HepG2 (cell line): ENCODE results near the gene CLEC19A. TPM values are rescaled to one million over a fixed set of nuclear protein-coding genes. Genes with fewer than 3 reads are reported as not detected.
A peak's percentile ranks its signal among the peaks of the same experiment; 100 is the strongest.
"Not testable (repeated sequence)": the region's sequence is repeated elsewhere in the genome, so short reads cannot be mapped to it uniquely, and the experiment has no call there.

Source experiments
- ATAC-seq: fragments of 200-7000 bp; cut with Tn5 transposase; 3 replicates; pipeline ENCODE4 v1.9.1; 2020; ENCODE audit warnings: mild to moderate bottlenecking, moderate library complexity
- BruUV-seq: library from RNA; stranded (reverse); fragments of 400-500 nt; replicated peaks from 2 replicates; lab custom pipeline; 2021; lab: Mats Ljungman, UMichigan
- CTCF ChIA-PET: fragments of 300-600 bp; formaldehyde crosslinking; extraction: SDS; loops from one replicate; lab custom pipeline; 2021; ENCODE audit warnings: low total read pairs, inconsistent platforms, low intra/inter-chr PET ratio; lab: Yijun Ruan, JAX
- POLR2A ChIA-PET: fragments of 350-600 bp; sonication (Branson Sonifier 250); formaldehyde crosslinking; loops from one replicate; lab custom pipeline; 2020; ENCODE audit warnings: antibody characterized with exemption, inconsistent platforms; lab: Yijun Ruan, JAX
- DNase-seq: peaks from one replicate; pipeline ENCODE4 v3.0.0-alpha.2; 2015; ENCODE audit warnings: low spot score
- FAIRE-seq: peaks from 3 replicates; lab custom pipeline; 2011; peaks lifted over from hg19 to GRCh38; lab: Jason Lieb, UNC
- H2AFZ ChIP-seq: one replicate; pipeline ENCODE4 v1.6.1; 2011; ENCODE audit warnings: low read length, inconsistent platforms
- H3K27ac ChIP-seq: fragments of 300-600 bp; 3 replicates; pipeline ENCODE4 v1.8.0; 2011; ENCODE audit warnings: mixed run types, mild to moderate bottlenecking, mixed read lengths, low read length, inconsistent platforms; ENCODE audit not compliant: insufficient read depth; ENCODE audit errors: extremely low read length
- H3K27me3 ChIP-seq, 2 experiments: fragments of 200-600 bp in 1 of 2; 2 replicates in 1 of 2; 3 replicates in 1 of 2; pipeline versions ENCODE4 v1.6.0 to v1.8.0; 2011; ENCODE audit warnings: low read length in 2 of 2, mild to moderate bottlenecking in 2 of 2, moderate library complexity in 2 of 2, inconsistent platforms in 1 of 2; ENCODE audit not compliant: insufficient read depth in 2 of 2, control insufficient read depth in 1 of 2
- H3K36me3 ChIP-seq, 2 experiments: fragments of 200-600 bp in 1 of 2; replicated peaks in 1 of 2; 2 replicates in 1 of 2; 3 replicates in 1 of 2; pipeline versions ENCODE4 v1.5.1 to v1.8.0; 2011; ENCODE audit warnings: low read length in 2 of 2, inconsistent platforms in 1 of 2; ENCODE audit not compliant: insufficient read depth in 2 of 2, control insufficient read depth in 1 of 2
- H3K4me1 ChIP-seq: 2 replicates; pipeline ENCODE4 v1.5.1; 2012; ENCODE audit warnings: low read length, inconsistent platforms; ENCODE audit not compliant: insufficient read depth
- H3K4me2 ChIP-seq: 2 replicates; pipeline ENCODE4 v1.6.0; 2011; ENCODE audit warnings: low read depth, low read length, inconsistent platforms
- H3K4me3 ChIP-seq, 3 experiments: fragments of 200-600 bp in 1 of 3; sonication (generic), shearing (Covaris generic) in 1 of 3; replicated peaks in 1 of 3; 2 replicates each; pipeline ENCODE4 v1.5.1; 2011 to 2016; ENCODE audit warnings: low read length in 3 of 3, inconsistent platforms in 2 of 3, low read depth in 2 of 3, mild to moderate bottlenecking in 2 of 3, control low read depth in 1 of 3, mixed read lengths in 1 of 3; ENCODE audit not compliant: insufficient read depth in 1 of 3
- H3K79me2 ChIP-seq: one replicate; pipeline ENCODE4 v1.6.1; 2011; ENCODE audit warnings: low read length, inconsistent platforms; ENCODE audit not compliant: insufficient read depth
- H3K9ac ChIP-seq: 2 replicates; pipeline ENCODE4 v1.6.0; 2011; ENCODE audit warnings: mild to moderate bottlenecking, low read depth, low read length, inconsistent platforms; ENCODE audit not compliant: insufficient read depth
- H3K9me3 ChIP-seq: 2 replicates; pipeline ENCODE4 v1.5.1; 2012; ENCODE audit warnings: mild to moderate bottlenecking, low read length
- H4K20me1 ChIP-seq: 2 replicates; pipeline ENCODE4 v1.6.0; 2011; ENCODE audit warnings: inconsistent platforms, mild to moderate bottlenecking, low read length, moderate library complexity; ENCODE audit not compliant: insufficient read depth
- CBX1 ChIP-seq: IDR thresholded peaks from one replicate; pipeline ENCODE4 v1.6.1; 2016; ENCODE audit warnings: antibody characterized with exemption, low read depth
- DNMT3B ChIP-seq: conservative IDR thresholded peaks from 2 replicates; pipeline ENCODE4 v1.6.1; 2016; ENCODE audit warnings: missing biosample characterization, control low read depth
- ELF4 ChIP-seq: sonication (generic); formaldehyde crosslinking; IDR thresholded peaks from 2 replicates; pipeline ENCODE4 v1.5.0; 2020; ENCODE audit warnings: missing genetic modification reagents, mild to moderate bottlenecking, moderate library complexity, borderline replicate concordance
- FOXP1 ChIP-seq, 2 experiments: fragments of 450-650 bp in 1 of 2; IDR thresholded peaks; 2 replicates each; pipeline ENCODE4 v1.6.1; 2017 to 2018; ENCODE audit warnings: antibody characterized with exemption in 1 of 2
- MIER3 ChIP-seq: IDR thresholded peaks from 2 replicates; pipeline ENCODE4 v1.6.1; 2016; ENCODE audit warnings: missing compliant biosample characterization, borderline replicate concordance
- NCOA1 ChIP-seq: sonication (generic); formaldehyde crosslinking; IDR thresholded peaks from 2 replicates; pipeline ENCODE4 v1.9.0; 2021; ENCODE audit warnings: missing genetic modification reagents
- POLR2G ChIP-seq: fragments of 200-400 bp; formaldehyde crosslinking; IDR thresholded peaks from 2 replicates; pipeline ENCODE4 v1.6.1; 2018; ENCODE audit warnings: mild to moderate bottlenecking, low read depth, low read length, moderate library complexity
- ZNF773 ChIP-seq: sonication (generic); formaldehyde crosslinking; IDR thresholded peaks from 2 replicates; pipeline ENCODE4 v1.4.0; 2020; ENCODE audit warnings: missing genetic modification reagents, borderline replicate concordance
- WGBS: methylation state at CpG from one replicate; pipeline ENCODE4 v1.1.6; 2017; ENCODE audit warnings: low lambda C conversion rate; 5-methylcytosine and 5-hydroxymethylcytosine counted together
- in situ Hi-C: cut with HindIII; loops from 2 replicates; pipeline ENCODE4 v1.10.0; 2017; ENCODE audit warnings: low pct_unique_long_range_greater_than_20kb; ENCODE audit not compliant: extremely low pct_ligation_motif_present
- intact Hi-C: fragments of 100-400 bp; cut with micrococcal nuclease; formaldehyde crosslinking; loops from one replicate; pipeline ENCODE4 v1.10.0; 2022; ENCODE audit not compliant: unreplicated experiment
- polyA plus RNA-seq, 8 experiments: library from polyadenylated mRNA; depleted of rRNA in 3 of 8; stranded (reverse) in 7 of 8; unstranded in 1 of 8; fragments of >200 nt; fragmentation: Illumina TruSeq in 4 of 8; extraction: Trizol in 4 of 8; gene quantifications; 2 replicates each; pipeline versions ENCODE4 v1.2.1 to v1.2.3, GENCODE V29; 2011 to 2016; ENCODE audit warnings: low read depth in 4 of 8, missing spikeins in 1 of 8, mixed read lengths in 1 of 8; ENCODE audit not compliant: insufficient read depth in 1 of 8
- total RNA-seq, 5 experiments: library from RNA; depleted of rRNA; stranded (reverse); fragments of >200 nt; fragmentation: Illumina TruSeq; extraction: Trizol; gene quantifications; 2 replicates each; pipeline ENCODE4 v1.2.3, GENCODE V29; 2016; ENCODE audit warnings: low read depth in 1 of 5
- TF ChIP-seq, protein P1 (sequence below): sonication (generic); formaldehyde crosslinking; IDR thresholded peaks from 2 replicates; pipeline ENCODE4 v1.8.0; 2022; ENCODE audit warnings: mild to moderate bottlenecking, missing genetic modification reagents, moderate library complexity
- TF ChIP-seq, protein P2 (sequence below), 2 experiments: fragments of 450-650 bp in 1 of 2; sonication (generic) in 1 of 2; formaldehyde crosslinking; IDR thresholded peaks; 2 replicates each; pipeline versions ENCODE4 v1.5.0 to v1.8.0; 2020 to 2022; ENCODE audit warnings: mild to moderate bottlenecking in 1 of 2, missing genetic modification reagents in 1 of 2

The CLEC19A gene
- total and polyA plus RNA-seq, 2 of the 13 experiments (the other 11 are each of a cell fraction or from before 2014, with no cell fraction given): not detected

DNA sequence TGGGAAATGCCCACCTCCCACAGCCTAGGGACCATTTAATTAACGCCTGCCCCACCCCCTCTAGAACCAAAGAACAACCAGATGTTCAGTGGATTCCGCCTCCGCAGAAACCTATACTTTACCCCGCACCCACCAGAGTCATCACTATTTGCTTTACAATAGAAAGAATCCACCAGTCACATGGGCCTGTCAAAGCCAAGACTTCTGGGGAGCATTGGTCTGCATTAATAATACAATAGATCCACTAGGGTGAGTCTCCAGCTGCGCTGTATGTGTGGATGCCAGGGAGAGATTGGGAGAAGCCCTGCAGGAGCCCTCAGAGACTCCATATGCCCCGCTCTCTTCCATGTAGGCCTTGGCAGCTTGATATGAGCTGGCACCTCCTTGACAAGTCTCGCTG, 31.3 kb downstream of the CLEC19A start:
- CTCF ChIA-PET: no interaction called here
- 8% methylated on average over 7 of the region's 7 CpGs for WGBS

DNA sequence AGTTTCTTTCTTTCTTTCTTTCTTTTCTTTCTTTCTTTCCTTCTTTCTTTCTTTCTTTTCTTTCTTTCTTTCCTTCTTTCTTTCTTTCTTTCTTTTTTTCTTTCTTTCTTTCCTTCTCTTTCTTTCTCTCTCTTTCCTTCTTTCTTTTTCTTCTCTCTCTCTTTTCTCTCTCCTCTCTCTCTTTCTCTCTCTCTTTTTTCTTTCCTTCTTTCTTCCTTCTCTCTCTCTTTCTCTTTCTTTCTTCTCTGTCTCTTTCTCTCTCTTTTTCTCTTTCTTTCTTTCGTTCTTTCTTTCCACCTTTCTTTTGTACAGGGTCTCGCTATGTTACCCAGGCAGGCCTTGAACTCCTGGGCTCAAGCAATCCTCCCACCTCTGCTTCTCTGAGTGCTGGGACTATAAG, 35.7 kb downstream of the CLEC19A start:
- H3K9ac ChIP-seq; H3K27ac ChIP-seq; H3K27me3 ChIP-seq; ATAC-seq; FAIRE-seq; H3K79me2 ChIP-seq; in situ Hi-C loops; H3K4me3 ChIP-seq; CTCF ChIA-PET; DNase-seq; H3K4me1 ChIP-seq; intact Hi-C loops; H4K20me1 ChIP-seq; H2AFZ ChIP-seq; POLR2A ChIA-PET; H3K36me3 ChIP-seq; H3K9me3 ChIP-seq; H3K4me2 ChIP-seq; BruUV-seq; TF ChIP-seq FOXP1 (CRISPR knock-in tag; IDR thresholded peaks at IDR 0.05): not testable (repeated sequence)
- WGBS: 4% methylated on average over 2 of the region's 2 CpGs
- TF ChIP-seq FOXP1 (IDR thresholded peaks at IDR 0.05): 0 out of 2 replicates have a peak, but pooled peaks have one; percentile 22

More for the DNA sequence above, 31.3 kb downstream of the CLEC19A start:
- Histone ChIP-seq H2AFZ (no peak overlapping the region), H3K27me3 (peaks cover 2 to 5% of the 10 kb centered on the region in 2 experiments; a peak in 1 of 5 replicates), H3K9ac (no peak overlapping the region), H3K4me1 (no peaks in the 10 kb centered on the region), H3K79me2 (no peaks in the 10 kb centered on the region), H4K20me1 (no peaks in the 10 kb centered on the region), H3K9me3 (no peaks in the 10 kb centered on the region), H3K36me3 (no peaks in the 10 kb centered on the region), H3K4me3 (no peak overlapping the region), H3K4me2 (no peak overlapping the region), H3K27ac (no peak overlapping the region)
- ATAC-seq (no peak), DNase-seq (no peak), FAIRE-seq (no peak)
- in situ Hi-C loops: no loop called here
- TF ChIP-seq, protein P1, sequence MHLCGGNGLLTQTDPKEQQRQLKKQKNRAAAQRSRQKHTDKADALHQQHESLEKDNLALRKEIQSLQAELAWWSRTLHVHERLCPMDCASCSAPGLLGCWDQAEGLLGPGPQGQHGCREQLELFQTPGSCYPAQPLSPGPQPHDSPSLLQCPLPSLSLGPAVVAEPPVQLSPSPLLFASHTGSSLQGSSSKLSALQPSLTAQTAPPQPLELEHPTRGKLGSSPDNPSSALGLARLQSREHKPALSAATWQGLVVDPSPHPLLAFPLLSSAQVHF (CRISPR knock-in tag): no peak
- TF ChIP-seq ELF4 (CRISPR knock-in tag) (no peak), ZNF773 (CRISPR knock-in tag) (no peak), NCOA1 (no peak), MIER3 (no peak), CBX1 (no peak), DNMT3B (CRISPR knock-in tag) (no peak), POLR2G (no peak)
- TF ChIP-seq, protein P2, sequence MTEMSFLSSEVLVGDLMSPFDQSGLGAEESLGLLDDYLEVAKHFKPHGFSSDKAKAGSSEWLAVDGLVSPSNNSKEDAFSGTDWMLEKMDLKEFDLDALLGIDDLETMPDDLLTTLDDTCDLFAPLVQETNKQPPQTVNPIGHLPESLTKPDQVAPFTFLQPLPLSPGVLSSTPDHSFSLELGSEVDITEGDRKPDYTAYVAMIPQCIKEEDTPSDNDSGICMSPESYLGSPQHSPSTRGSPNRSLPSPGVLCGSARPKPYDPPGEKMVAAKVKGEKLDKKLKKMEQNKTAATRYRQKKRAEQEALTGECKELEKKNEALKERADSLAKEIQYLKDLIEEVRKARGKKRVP (CRISPR knock-in tag; IDR thresholded peaks at IDR 0.05): no peak
- intact Hi-C loops: no loop called here
- POLR2A ChIA-PET: no interaction called here
- no TSS peak for BruUV-seq
